ENCODE data around the gene DNER. TPM values are rescaled to one million over a fixed set of nuclear protein-coding genes. Genes with fewer than 3 reads are reported as not detected.
A peak's percentile ranks its signal among the peaks of the same experiment; 100 is the strongest.

Gene DNER
- total RNA-seq, 1 experiment from 2014 or later, result 2.9 TPM

- no peak for TF ChIP-seq REST (IDR thresholded peaks at IDR 0.05; ENCODE audit: low read depth)
- peak; percentile 62; the same call in 1 of the 2 replicates for TF ChIP-seq SIN3A (IDR thresholded peaks at IDR 0.05; ENCODE audit: low read depth)
Measured at GRCh38 chr2:229407170-229407569, 307.2 kb downstream of the DNER start (continued).

- H3K27me3 ChIP-seq (ENCODE audit: insufficient read depth, low read length), result no peaks in the 10 kb centered on the region
- BruUV-seq (replicated peaks), result no TSS peak
- ChIA-PET RAD21 (ENCODE audit: low non-redundant PET in 1 of 2, low total read pairs in 2 of 2, uncharacterized antibody in 2 of 2, unreplicated experiment in 2 of 2) (no interaction called here), CTCF (no interaction called here), POLR2A (no interaction called here)
- ATAC-seq, result no peak
- no peaks in the 10 kb centered on the region for H3K36me3 ChIP-seq (ENCODE audit: control insufficient read depth in 1 of 2, insufficient read depth in 2 of 2, low read length in 2 of 2)
- H3K27ac ChIP-seq (ENCODE audit: low read depth, low read length), result no peak overlapping the region
- no peak overlapping the region for H3K4me3 ChIP-seq (replicated peaks in 1 of 2; ENCODE audit: low read depth in 1 of 2, low read length in 2 of 2)
- H3K79me2 ChIP-seq (ENCODE audit: insufficient read depth, low read length), result no peaks in the 10 kb centered on the region
- H4K20me1 ChIP-seq (ENCODE audit: insufficient read depth), result no peaks in the 10 kb centered on the region
- peaks cover 26 to 40% of the 10 kb centered on the region in 2 experiments for H3K4me1 ChIP-seq (ENCODE audit: control insufficient read depth in 1 of 2, insufficient read depth in 2 of 2, low read length in 2 of 2)
- peak overlapping the region; percentile 5 for H2AFZ ChIP-seq (ENCODE audit: low read depth, low read length, poor library complexity, severe bottlenecking)
- TF ChIP-seq ELF1 (IDR thresholded peaks at IDR 0.05; ENCODE audit: borderline replicate concordance, low read depth), result no peak
- no peak for TF ChIP-seq JUND (IDR thresholded peaks at IDR 0.05)
- no peak for TF ChIP-seq SRF (IDR thresholded peaks at IDR 0.05; ENCODE audit: low read depth)
- no peaks in the 10 kb centered on the region for H3K9me2 ChIP-seq (ENCODE audit: insufficient read depth)
- no peak overlapping the region for H3K9ac ChIP-seq (ENCODE audit: low read length)
- DNase-seq (ENCODE audit: low read depth, low spot score), result no peak
- H3K9me3 ChIP-seq (ENCODE audit: control insufficient read depth in 1 of 2, insufficient read depth in 1 of 2, low read depth in 1 of 2, low read length in 2 of 2), result no peaks in the 10 kb centered on the region
- intact Hi-C loops (cut with micrococcal nuclease), result no loop called here
- no peak overlapping the region for H3K4me2 ChIP-seq (ENCODE audit: low read length)
Measured at GRCh38 chr2:229405796-229406195, 308.6 kb downstream of the DNER start.

GRCh38 chr2:229403296-229403695, 311.1 kb downstream of the DNER start:
- no peak for DNase-seq (ENCODE audit: low read depth, low spot score)
- no peak overlapping the region for H3K4me3 ChIP-seq (replicated peaks in 1 of 2; ENCODE audit: low read depth in 1 of 2, low read length in 2 of 2)
- intact Hi-C loops (cut with micrococcal nuclease), result no loop called here
- no peak overlapping the region for H3K27ac ChIP-seq (ENCODE audit: low read depth, low read length)
- peaks cover 10 to 19% of the 10 kb centered on the region in 2 experiments for H3K4me1 ChIP-seq (ENCODE audit: control insufficient read depth in 1 of 2, insufficient read depth in 2 of 2, low read length in 2 of 2)
- ChIA-PET RAD21 (ENCODE audit: low non-redundant PET in 1 of 2, low total read pairs in 2 of 2, uncharacterized antibody in 2 of 2, unreplicated experiment in 2 of 2) (no interaction called here), CTCF (no interaction called here), POLR2A (no interaction called here)
- BruUV-seq (replicated peaks), result no TSS peak
- no peak overlapping the region for H3K4me2 ChIP-seq (ENCODE audit: low read length)
- no peak for ATAC-seq
- no peaks in the 10 kb centered on the region for H4K20me1 ChIP-seq (ENCODE audit: insufficient read depth)
- no peaks in the 10 kb centered on the region for H3K36me3 ChIP-seq (ENCODE audit: control insufficient read depth in 1 of 2, insufficient read depth in 2 of 2, low read length in 2 of 2)
- no peak overlapping the region for H2AFZ ChIP-seq (ENCODE audit: low read depth, low read length, poor library complexity, severe bottlenecking)
- no peaks in the 10 kb centered on the region for H3K79me2 ChIP-seq (ENCODE audit: insufficient read depth, low read length)
- TF ChIP-seq EGR1 (IDR thresholded peaks at IDR 0.05; ENCODE audit: low read depth) (no peak), ZNF274 (IDR thresholded peaks at IDR 0.05; ENCODE audit: low read depth, low read length) (no peak), ATF3 (IDR thresholded peaks at IDR 0.05) (no peak), FOSL1 (IDR thresholded peaks at IDR 0.05; ENCODE audit: low read depth) (no peak), ZBTB33 (IDR thresholded peaks at IDR 0.05; ENCODE audit: extremely low read depth, insufficient replicate concordance, low read length) (no peak), TCF7L2 (IDR thresholded peaks at IDR 0.05; ENCODE audit: borderline replicate concordance, extremely low read depth, insufficient read depth, insufficient read length) (no peak), POLR2AphosphoS5 (IDR thresholded peaks at IDR 0.05; ENCODE audit: low read depth, low read length) (no peak)
- H3K9me2 ChIP-seq (ENCODE audit: insufficient read depth), result no peaks in the 10 kb centered on the region
- no peaks in the 10 kb centered on the region for H3K9me3 ChIP-seq (ENCODE audit: control insufficient read depth in 1 of 2, insufficient read depth in 1 of 2, low read depth in 1 of 2, low read length in 2 of 2)
- no peak overlapping the region for H3K9ac ChIP-seq (ENCODE audit: low read length)
- no peaks in the 10 kb centered on the region for H3K27me3 ChIP-seq (ENCODE audit: insufficient read depth, low read length)

Measured in HCT116 (cell line).